Mucosa of rectum (tissue), 2 donors: Measurements from ENCODE around the gene HAVCR2.
"Not testable (repeated sequence)": the region's sequence is repeated elsewhere in the genome, so short reads cannot be mapped to it uniquely, and the experiment has no call there.

ENCODE experiments used
- H3K27ac ChIP-seq, 2 donors: one replicate each; pipeline ENCODE4 v1.7.0; 2013; ENCODE audit warnings: inconsistent platforms in 2 of 2, low read depth in 2 of 2, low read length in 2 of 2
- H3K27me3 ChIP-seq, 2 donors: one replicate each; pipeline ENCODE4 v1.7.0; 2013; ENCODE audit warnings: low read length in 2 of 2; ENCODE audit not compliant: control insufficient read depth in 2 of 2, insufficient read depth in 2 of 2
- H3K36me3 ChIP-seq, 2 donors: one replicate each; pipeline ENCODE4 v1.7.0; 2013; ENCODE audit warnings: low read length in 2 of 2; ENCODE audit not compliant: control insufficient read depth in 2 of 2, insufficient read depth in 2 of 2
- H3K4me1 ChIP-seq, 2 donors: one replicate each; pipeline ENCODE4 v1.7.0; 2013; ENCODE audit warnings: low read length in 2 of 2, mild to moderate bottlenecking in 1 of 2; ENCODE audit not compliant: control insufficient read depth in 2 of 2, insufficient read depth in 2 of 2
- H3K4me3 ChIP-seq, 2 donors: one replicate each; pipeline ENCODE4 v1.7.0; 2013; ENCODE audit warnings: low read length in 2 of 2
- H3K9ac ChIP-seq, 2 donors: one replicate each; pipeline ENCODE4 v1.7.0; 2013; ENCODE audit warnings: low read length in 2 of 2, low read depth in 1 of 2, mild to moderate bottlenecking in 1 of 2
- H3K9me3 ChIP-seq, 2 donors: one replicate each; pipeline ENCODE4 v1.7.0; 2013; ENCODE audit warnings: low read length in 2 of 2; ENCODE audit not compliant: control insufficient read depth in 2 of 2
- donor health status: healthy.
- donor health status: Normal muscosa, but diverticular disease.

The HAVCR2 gene

DNA sequence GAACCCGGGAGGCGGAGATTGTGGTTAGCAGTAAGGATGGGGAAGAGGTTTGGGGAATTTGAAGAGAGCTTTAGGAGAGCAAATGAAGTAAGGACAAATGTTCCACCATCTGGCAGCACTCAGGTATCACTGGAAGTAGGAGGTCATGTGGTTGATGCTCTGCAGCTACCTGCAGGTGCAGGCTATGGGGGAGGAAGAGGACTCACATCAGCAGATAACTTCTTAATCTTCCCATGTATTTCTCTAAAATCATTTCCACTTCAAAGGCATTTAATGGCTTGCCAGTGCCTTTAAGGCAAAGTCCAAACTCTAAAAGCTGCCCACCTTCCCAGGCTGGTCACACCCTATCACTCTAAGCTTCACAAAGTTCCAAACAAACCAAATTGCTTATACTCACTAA, 41.8 kb downstream of the HAVCR2 start:
- Histone ChIP-seq H3K4me3 (no peak overlapping the region), H3K27ac (peak overlapping the region in 1 of 2 donors; percentile 22), H3K27me3 (no peaks in the 10 kb centered on the region), H3K9me3 (no peaks in the 10 kb centered on the region), H3K9ac (no peak overlapping the region), H3K36me3 (no peaks in the 10 kb centered on the region), H3K4me1 (peaks cover 0 to 17% of the 10 kb centered on the region in 2 donors)

DNA sequence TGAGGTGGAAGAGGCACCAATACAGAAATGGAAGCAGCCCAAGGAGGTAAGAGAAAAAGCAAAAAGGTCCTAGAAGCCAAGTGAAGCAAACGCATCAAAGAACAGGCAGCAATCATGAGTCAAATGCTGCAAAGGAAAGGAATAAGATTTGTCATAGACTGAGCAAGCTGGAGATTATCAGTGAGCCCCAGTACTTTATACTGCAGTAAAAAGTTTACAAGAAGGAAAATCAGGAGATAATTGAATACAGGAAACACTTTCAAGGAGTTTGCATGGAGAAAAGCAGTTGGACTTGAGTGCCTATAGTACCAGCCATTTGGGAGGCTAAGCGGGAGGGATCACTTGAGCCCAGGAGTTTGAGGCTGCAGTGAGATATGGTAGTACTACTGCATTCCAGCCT, 42.8 kb downstream of the HAVCR2 start:
- H3K27ac ChIP-seq: peak overlapping the region in 1 of 2 donors; percentile 5
- no peak overlapping the region for H3K4me3 ChIP-seq
- H3K4me1 ChIP-seq: peaks cover 0 to 17% of the 10 kb centered on the region in 2 donors
- H3K27me3 ChIP-seq: no peaks in the 10 kb centered on the region
- H3K9me3 ChIP-seq: no peaks in the 10 kb centered on the region
- H3K9ac ChIP-seq: no peak overlapping the region
- no peaks in the 10 kb centered on the region for H3K36me3 ChIP-seq

DNA sequence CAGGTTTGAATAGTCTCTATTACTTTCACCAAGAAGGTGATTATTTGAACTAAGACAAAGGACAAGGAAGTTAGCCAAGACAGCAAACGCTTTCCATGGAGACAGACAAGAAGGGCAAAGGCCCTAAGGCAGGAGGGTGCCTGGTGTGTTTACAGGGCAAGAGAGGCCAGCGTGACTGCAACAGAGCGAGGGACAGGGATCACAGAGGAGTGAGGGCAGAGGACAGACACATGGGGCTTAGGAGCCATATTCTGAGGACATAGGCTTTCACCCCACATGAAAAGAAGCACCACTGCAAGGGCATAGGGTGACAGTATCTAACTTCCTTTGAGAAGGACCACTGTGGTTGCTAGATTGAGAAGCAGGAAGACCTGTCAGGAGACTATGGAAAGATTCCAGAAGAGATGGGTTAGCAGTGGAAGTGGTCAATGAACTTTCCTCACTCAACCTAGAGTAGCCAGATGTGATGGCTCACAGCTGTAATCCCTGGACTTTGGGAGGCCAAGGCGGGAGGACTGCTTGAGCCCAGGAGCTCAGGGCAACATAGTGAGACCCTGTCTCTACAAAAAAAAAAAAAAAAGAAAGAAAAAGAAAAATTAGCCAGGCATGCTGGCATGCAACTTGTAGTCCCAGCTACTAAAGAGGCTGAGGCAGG, 44.9 kb downstream of the HAVCR2 start:
- Histone ChIP-seq H3K9ac (no peak overlapping the region), H3K27me3 (no peaks in the 10 kb centered on the region), H3K9me3 (no peaks in the 10 kb centered on the region), H3K4me1 (peaks cover 2 to 21% of the 10 kb centered on the region in 2 donors), H3K4me3 (no peak overlapping the region), H3K27ac (peak overlapping the region in 1 of 2 donors; percentile 18), H3K36me3 (no peaks in the 10 kb centered on the region)

DNA sequence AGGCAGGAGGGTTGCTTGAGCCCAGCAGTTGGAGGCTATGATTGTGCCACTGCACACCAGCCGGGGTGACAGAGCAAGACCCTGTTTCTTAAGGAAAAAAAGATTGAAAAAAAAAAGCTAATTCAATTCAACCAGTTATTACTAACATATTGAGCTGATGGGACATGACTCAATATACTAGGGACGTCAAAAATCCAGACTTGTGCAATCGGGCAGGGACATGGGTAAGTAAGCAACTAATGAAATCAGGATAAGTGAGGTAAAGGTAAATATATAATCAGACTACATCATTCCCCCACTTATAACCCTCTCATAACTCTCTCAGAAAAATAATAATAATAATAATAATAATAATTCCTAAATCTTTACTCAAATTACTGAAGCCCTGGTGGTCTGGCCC, 49.0 kb downstream of the HAVCR2 start:
- Histone ChIP-seq H3K4me1 (peaks cover 2 to 25% of the 10 kb centered on the region in 2 donors), H3K9me3 (no peaks in the 10 kb centered on the region), H3K27me3 (no peaks in the 10 kb centered on the region), H3K27ac (no peak overlapping the region), H3K9ac (peak overlapping the region in 1 of 2 donors; percentile 12), H3K4me3 (no peak overlapping the region), H3K36me3 (no peaks in the 10 kb centered on the region)

DNA sequence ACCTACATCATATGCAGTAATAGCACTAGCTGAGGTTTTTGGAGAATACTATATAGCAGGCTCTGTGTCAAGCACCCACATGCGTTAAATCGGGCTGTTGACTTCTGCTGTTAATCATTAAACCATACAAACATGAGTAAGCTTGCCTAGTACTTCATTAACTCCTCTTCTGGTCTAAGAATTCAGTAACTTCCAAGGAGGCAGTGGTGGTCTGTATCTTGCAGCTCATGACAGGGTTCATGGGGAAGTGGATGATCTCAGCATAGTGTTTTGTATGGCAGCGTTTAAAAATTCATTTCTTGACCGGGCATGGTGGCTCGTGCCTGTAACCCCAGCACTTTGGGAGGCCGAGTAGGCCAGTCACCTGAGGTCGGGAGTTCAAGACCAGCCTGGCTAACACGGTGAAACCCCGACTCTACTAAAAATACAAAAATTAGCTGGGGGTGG, 49.7 kb downstream of the HAVCR2 start, which contains the start of gene HAVCR1:
Gene HAVCR1 (minus strand): TSS at position 24 of the 447 bp plus-strand sequence. CDS start 1,173 bp downstream, outside the sequence.
- Histone ChIP-seq H3K27ac (peak within 1 kb of the TSS; percentile 3 to 78), H3K9me3 (no peaks in the 10 kb centered on the region), H3K36me3 (no peaks in the 10 kb centered on the region), H3K4me1 (peaks cover 2 to 23% of the 10 kb centered on the region in 2 donors), H3K9ac (peak within 1 kb of the TSS in 1 of 2 donors; percentile 12), H3K4me3 (no peak within 1 kb of the TSS), H3K27me3 (no peaks in the 10 kb centered on the region)

DNA sequence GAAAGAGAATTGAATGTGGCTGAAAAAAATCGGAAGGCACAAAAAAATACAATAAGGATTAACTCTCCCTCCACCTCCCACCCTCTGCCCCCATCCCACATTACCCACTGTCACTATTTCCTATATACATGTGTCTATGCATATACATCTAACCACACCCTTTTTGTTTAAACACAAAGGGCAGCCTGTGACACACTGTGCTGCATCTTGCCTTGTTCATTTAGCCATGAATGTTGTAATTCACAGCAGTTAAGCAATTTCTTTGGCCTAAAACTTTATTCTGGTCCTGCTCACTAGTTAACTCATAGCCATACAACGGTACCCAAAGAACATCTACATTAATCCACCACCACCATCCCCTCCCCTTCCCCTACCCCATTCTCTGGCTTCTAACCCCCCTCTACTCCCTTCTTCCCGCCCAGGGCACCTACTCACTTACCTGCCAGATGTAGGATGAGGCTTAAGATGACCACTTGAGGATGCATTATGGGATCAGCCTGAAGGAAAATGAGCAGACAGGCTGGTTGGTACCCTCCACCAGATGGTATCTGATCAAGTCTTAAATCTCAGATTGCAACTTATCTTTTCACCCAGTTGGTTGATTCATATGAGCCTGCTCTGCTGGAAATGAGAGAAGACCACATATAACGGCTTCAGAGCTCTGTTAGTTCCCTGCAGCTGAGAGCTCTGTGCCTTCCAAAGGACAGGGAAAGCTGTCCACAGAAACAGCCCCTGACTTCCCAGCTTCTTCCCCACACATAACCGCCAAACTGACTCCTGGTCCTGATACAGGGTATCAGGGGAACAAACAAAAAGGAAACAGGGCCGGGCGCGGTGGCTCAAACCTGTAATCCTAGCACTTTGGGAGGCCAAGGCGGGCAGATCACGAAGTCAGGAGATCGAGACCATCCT, 51.1 kb downstream of the HAVCR2 start:
- H3K9ac ChIP-seq: no peak overlapping the region

DNA sequence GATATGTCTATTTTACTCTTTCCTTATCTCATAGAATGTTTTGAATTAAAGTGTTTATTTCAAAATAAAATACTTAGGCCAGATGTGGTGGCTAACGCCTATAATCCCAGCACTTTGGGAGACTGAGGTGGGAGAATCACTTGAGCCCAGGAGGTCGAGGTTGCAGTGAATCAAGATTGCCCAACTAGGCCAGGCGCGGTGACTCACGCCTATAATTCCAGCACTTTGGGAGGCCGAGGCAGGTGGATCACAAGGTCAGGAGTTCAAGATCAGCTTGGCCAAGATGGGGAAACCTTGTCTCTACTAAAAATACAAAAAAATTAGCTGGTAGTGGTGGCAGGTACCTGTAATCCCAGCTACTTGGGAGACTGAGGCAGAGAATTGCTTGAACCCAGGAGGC, 52.0 kb downstream of the HAVCR2 start:
- H3K9me3 ChIP-seq, H3K27me3 ChIP-seq, H3K4me3 ChIP-seq, H3K27ac ChIP-seq, H3K9ac ChIP-seq, H3K36me3 ChIP-seq: not testable (repeated sequence)
- peaks cover 2 to 31% of the 10 kb centered on the region in 2 donors for H3K4me1 ChIP-seq

More for the DNA sequence above, 51.1 kb downstream of the HAVCR2 start:
- Histone ChIP-seq H3K9me3 (no peaks in the 10 kb centered on the region), H3K27ac (peak overlapping the region in 1 of 2 donors; percentile 10), H3K4me3 (no peak overlapping the region), H3K36me3 (no peaks in the 10 kb centered on the region), H3K4me1 (peaks cover 2 to 23% of the 10 kb centered on the region in 2 donors), H3K27me3 (no peaks in the 10 kb centered on the region)

DNA sequence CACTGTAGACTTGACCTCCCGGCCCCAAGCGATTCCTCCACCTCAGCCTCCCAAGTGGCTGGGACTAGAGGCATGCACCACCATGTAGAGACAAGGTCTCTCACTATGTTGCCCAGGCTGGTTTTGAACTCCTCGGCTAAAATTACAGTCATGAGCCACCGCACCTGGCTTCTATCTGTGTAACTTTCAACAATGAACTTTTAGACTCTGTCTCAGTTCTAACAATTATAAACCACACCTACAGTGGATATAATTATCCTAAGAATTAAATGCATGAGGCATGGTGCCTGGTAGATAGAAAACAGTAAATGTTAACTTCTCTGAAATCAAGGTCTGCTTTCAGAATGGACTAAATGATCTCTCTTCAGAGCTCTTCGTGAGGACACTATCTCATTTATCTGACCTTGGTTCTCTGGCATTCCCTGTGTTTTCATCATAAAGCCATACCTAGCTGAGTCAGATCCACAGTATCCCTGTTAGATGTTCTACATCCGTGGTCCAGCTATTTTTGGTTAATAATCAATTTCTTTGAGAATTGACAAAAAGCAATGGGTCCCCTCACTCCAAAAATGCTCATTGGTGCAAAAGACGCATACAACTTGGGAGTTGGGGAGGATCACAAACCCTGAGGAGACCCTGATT, 57.1 kb downstream of the HAVCR2 start:
- Histone ChIP-seq H3K9me3 (no peaks in the 10 kb centered on the region), H3K27ac (peak overlapping the region in 1 of 2 donors; percentile 56), H3K4me1 (peaks cover 0 to 36% of the 10 kb centered on the region in 2 donors), H3K4me3 (no peak overlapping the region), H3K9ac (peak overlapping the region in 1 of 2 donors; percentile 45), H3K36me3 (no peaks in the 10 kb centered on the region), H3K27me3 (no peaks in the 10 kb centered on the region)

- peak overlapping the region in 1 of 2 donors; percentile 56 for H3K27ac ChIP-seq
- peak overlapping the region in 1 of 2 donors; percentile 35 for H3K9ac ChIP-seq
- no peaks in the 10 kb centered on the region for H3K36me3 ChIP-seq
- no peaks in the 10 kb centered on the region for H3K27me3 ChIP-seq
- peaks cover 0 to 42% of the 10 kb centered on the region in 2 donors for H3K4me1 ChIP-seq
- H3K9me3 ChIP-seq: no peaks in the 10 kb centered on the region
- peak overlapping the region in 1 of 2 donors; percentile 37 for H3K4me3 ChIP-seq
These were observed 58.8 kb downstream of the HAVCR2 start for GRCh38 chr5:157050050-157050449.
